ENCODE data around the gene COLEC11.
A peak's percentile ranks its signal among the peaks of the same experiment; 100 is the strongest.

The COLEC11 gene

GRCh38 chr2:3655871-3656761 lies 61.2 kb downstream of the COLEC11 start:
- DNase-seq, result no peak

- no peak for DNase-seq
Measured at GRCh38 chr2:3656762-3657721, 62.1 kb downstream of the COLEC11 start.

- DNase-seq, result no peak
Measured at GRCh38 chr2:3657881-3658280, 63.0 kb downstream of the COLEC11 start, which contains the start of gene ALLC. Gene ALLC, plus strand, starts transcription at chr2:3658200. Its CDS starts 12,958 bp downstream, at chr2:3671158.

- no peak for DNase-seq
Measured at GRCh38 chr2:3659447-3660432, 64.8 kb downstream of the COLEC11 start.

GRCh38 chr2:3660640-3661039 lies 65.7 kb downstream of the COLEC11 start:
- DNase-seq, result peak in 1 of 5 experiments; percentile 33

GRCh38 chr2:3661149-3661660 lies 66.3 kb downstream of the COLEC11 start:
- no peak for DNase-seq

- peak in 1 of 5 experiments; percentile 40 for DNase-seq
Measured at GRCh38 chr2:3662239-3662638, 67.3 kb downstream of the COLEC11 start.

- no peak for DNase-seq
Measured at GRCh38 chr2:3664118-3664517, 69.2 kb downstream of the COLEC11 start.

GRCh38 chr2:3664925-3665324 lies 70.0 kb downstream of the COLEC11 start:
- no peak for DNase-seq

- DNase-seq, result no peak
Measured at GRCh38 chr2:3665886-3666612, 71.1 kb downstream of the COLEC11 start.

GRCh38 chr2:3666613-3666975 lies 71.7 kb downstream of the COLEC11 start:
- DNase-seq, result no peak

- DNase-seq, result no peak
Measured at GRCh38 chr2:3667151-3667631, 72.3 kb downstream of the COLEC11 start.

GRCh38 chr2:3669656-3670055 lies 74.7 kb downstream of the COLEC11 start:
- no peak for DNase-seq

- DNase-seq, result no peak
Measured at GRCh38 chr2:3670376-3670775, 75.5 kb downstream of the COLEC11 start.

- no peak for DNase-seq
Measured at GRCh38 chr2:3670941-3671340, 76.0 kb downstream of the COLEC11 start.

- no peak for DNase-seq
Measured at GRCh38 chr2:3672861-3673678, 78.2 kb downstream of the COLEC11 start.

- no peak for DNase-seq
Measured at GRCh38 chr2:3674066-3674845, 79.3 kb downstream of the COLEC11 start.

- no peak for DNase-seq
Measured at GRCh38 chr2:3675687-3676086, 80.8 kb downstream of the COLEC11 start.

GRCh38 chr2:3677436-3677835 lies 82.5 kb downstream of the COLEC11 start:
- no peak for DNase-seq

All from T-helper 2 cell (primary cell).